Measurements from ENCODE around the gene CLIP2. TPM values are rescaled to one million over a fixed set of nuclear protein-coding genes. Genes with fewer than 3 reads are reported as not detected.

The CLIP2 gene
- total RNA-seq, 1 experiment from 2014 or later: 39.9 TPM

DNA sequence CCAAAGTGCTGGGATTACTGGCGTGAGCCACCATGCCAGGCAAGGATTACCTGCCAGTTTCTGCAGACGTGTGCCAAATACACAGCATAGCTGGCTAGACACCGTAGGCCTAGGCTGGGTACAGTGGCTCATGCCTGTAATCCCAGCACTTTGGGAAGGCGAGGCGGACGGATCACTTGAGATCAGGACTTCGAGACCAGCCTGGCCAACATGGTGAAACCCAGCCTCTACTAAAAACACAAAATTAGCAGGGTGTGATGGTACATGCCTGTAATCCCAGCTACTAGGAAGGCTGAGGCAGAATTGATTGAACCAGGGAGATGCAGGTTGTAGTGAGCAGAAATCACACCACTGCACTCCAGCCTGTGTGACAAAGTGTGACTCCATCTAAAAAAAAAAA is 35.9 kb upstream of the CLIP2 start:
- Histone ChIP-seq H3K27ac (ENCODE audit: low read length) (peak overlapping the region; percentile 85), H3K27me3 (ENCODE audit: control insufficient read depth, insufficient read depth, low read length) (no peaks in the 10 kb centered on the region), H3K9me3 (ENCODE audit: control insufficient read depth, insufficient read depth, low read depth, low read length) (no peaks in the 10 kb centered on the region), H3K4me1 (ENCODE audit: control insufficient read depth, insufficient read depth, low read length) (peaks cover 15% of the 10 kb centered on the region), H3K4me3 (ENCODE audit: low read depth in 2 of 2, low read length in 2 of 2) (peak overlapping the region; percentile 74 to 88), H3K36me3 (ENCODE audit: control insufficient read depth, insufficient read depth, low read length) (no peaks in the 10 kb centered on the region; the same call in 1 of the 2 replicates)
- no peak for DNase-seq (ENCODE audit: low read depth, low spot score)
- BruUV-seq (replicated peaks): no TSS peak
- no peak for ATAC-seq
- intact Hi-C loops (cut with micrococcal nuclease; ENCODE audit: unreplicated experiment): no loop called here
- TF ChIP-seq TCF7L2 (IDR thresholded peaks at IDR 0.05; ENCODE audit: low read depth, low read length) (no peak), POLR2AphosphoS5 (IDR thresholded peaks at IDR 0.05; ENCODE audit: low read depth, low read length) (no peak), SIN3A (IDR thresholded peaks at IDR 0.05; ENCODE audit: borderline replicate concordance, insufficient read depth, low read depth, low read length) (no peak)
- TF ChIP-seq, protein P1, sequence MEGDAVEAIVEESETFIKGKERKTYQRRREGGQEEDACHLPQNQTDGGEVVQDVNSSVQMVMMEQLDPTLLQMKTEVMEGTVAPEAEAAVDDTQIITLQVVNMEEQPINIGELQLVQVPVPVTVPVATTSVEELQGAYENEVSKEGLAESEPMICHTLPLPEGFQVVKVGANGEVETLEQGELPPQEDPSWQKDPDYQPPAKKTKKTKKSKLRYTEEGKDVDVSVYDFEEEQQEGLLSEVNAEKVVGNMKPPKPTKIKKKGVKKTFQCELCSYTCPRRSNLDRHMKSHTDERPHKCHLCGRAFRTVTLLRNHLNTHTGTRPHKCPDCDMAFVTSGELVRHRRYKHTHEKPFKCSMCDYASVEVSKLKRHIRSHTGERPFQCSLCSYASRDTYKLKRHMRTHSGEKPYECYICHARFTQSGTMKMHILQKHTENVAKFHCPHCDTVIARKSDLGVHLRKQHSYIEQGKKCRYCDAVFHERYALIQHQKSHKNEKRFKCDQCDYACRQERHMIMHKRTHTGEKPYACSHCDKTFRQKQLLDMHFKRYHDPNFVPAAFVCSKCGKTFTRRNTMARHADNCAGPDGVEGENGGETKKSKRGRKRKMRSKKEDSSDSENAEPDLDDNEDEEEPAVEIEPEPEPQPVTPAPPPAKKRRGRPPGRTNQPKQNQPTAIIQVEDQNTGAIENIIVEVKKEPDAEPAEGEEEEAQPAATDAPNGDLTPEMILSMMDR (IDR thresholded peaks at IDR 0.05): no peak
- TF ChIP-seq, protein P2, sequence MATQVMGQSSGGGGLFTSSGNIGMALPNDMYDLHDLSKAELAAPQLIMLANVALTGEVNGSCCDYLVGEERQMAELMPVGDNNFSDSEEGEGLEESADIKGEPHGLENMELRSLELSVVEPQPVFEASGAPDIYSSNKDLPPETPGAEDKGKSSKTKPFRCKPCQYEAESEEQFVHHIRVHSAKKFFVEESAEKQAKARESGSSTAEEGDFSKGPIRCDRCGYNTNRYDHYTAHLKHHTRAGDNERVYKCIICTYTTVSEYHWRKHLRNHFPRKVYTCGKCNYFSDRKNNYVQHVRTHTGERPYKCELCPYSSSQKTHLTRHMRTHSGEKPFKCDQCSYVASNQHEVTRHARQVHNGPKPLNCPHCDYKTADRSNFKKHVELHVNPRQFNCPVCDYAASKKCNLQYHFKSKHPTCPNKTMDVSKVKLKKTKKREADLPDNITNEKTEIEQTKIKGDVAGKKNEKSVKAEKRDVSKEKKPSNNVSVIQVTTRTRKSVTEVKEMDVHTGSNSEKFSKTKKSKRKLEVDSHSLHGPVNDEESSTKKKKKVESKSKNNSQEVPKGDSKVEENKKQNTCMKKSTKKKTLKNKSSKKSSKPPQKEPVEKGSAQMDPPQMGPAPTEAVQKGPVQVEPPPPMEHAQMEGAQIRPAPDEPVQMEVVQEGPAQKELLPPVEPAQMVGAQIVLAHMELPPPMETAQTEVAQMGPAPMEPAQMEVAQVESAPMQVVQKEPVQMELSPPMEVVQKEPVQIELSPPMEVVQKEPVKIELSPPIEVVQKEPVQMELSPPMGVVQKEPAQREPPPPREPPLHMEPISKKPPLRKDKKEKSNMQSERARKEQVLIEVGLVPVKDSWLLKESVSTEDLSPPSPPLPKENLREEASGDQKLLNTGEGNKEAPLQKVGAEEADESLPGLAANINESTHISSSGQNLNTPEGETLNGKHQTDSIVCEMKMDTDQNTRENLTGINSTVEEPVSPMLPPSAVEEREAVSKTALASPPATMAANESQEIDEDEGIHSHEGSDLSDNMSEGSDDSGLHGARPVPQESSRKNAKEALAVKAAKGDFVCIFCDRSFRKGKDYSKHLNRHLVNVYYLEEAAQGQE (IDR thresholded peaks at IDR 0.05; ENCODE audit: insufficient read depth in 1 of 2, low read depth in 2 of 2, low read length in 1 of 2): no peak
- ChIA-PET CTCF (no interaction called here), POLR2A (interaction anchor here (0.5 to 0.7 kb wide), 3 partner anchors 8 to 548 kb away, joined by 3 to 8 read pairs (median 6); no protein-coding TSS in a partner anchor)
- in situ Hi-C loops (cut with HindIII; ENCODE audit: low pct_unique_long_range_greater_than_20kb, low sequenced_read_pairs): no loop called here

DNA sequence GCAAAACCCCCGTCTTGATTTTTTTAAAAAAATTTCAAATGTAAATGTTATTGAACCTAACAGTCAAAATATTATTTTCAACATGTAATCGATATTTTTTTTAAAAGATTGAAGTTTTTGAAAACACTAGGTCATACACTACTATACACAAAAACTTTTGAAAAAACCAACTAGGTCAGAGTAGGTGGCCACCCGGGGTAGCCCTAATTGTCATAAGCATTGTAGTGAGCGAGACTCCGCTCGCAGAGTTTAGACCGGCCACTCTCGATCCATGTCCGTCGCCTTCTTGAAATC is 35.4 kb upstream of the CLIP2 start:
- TF ChIP-seq, protein P1 (IDR thresholded peaks at IDR 0.05): no peak
- ATAC-seq (peak; percentile 47), DNase-seq (ENCODE audit: low read depth, low spot score) (no peak)
- ChIA-PET CTCF (no interaction called here), POLR2A (interaction anchor here (0.5 to 0.6 kb wide), 2 partner anchors 9 to 549 kb away, joined by 3 to 8 read pairs; no protein-coding TSS in a partner anchor)
- no peaks in the 10 kb centered on the region for H3K9me3 ChIP-seq (ENCODE audit: control insufficient read depth, insufficient read depth, low read depth, low read length)
- peaks cover 15% of the 10 kb centered on the region for H3K4me1 ChIP-seq (ENCODE audit: control insufficient read depth, insufficient read depth, low read length)
- no peaks in the 10 kb centered on the region; the same call in 1 of the 2 replicates for H3K36me3 ChIP-seq (ENCODE audit: control insufficient read depth, insufficient read depth, low read length)
- H3K4me3 ChIP-seq (ENCODE audit: low read depth in 2 of 2, low read length in 2 of 2): peak overlapping the region; percentile 74 to 88
- intact Hi-C loops (cut with micrococcal nuclease; ENCODE audit: unreplicated experiment): no loop called here
- H3K27me3 ChIP-seq (ENCODE audit: control insufficient read depth, insufficient read depth, low read length): no peaks in the 10 kb centered on the region
- in situ Hi-C loops (cut with HindIII; ENCODE audit: low pct_unique_long_range_greater_than_20kb, low sequenced_read_pairs): no loop called here
- H3K27ac ChIP-seq (ENCODE audit: low read length): peak overlapping the region; percentile 85
- TSS peak; percentile 93 for BruUV-seq (replicated peaks)

Data from Panc1 (cell line).